HFF-Myc (cell line): ENCODE data around the gene TNNT1.

Experiments used
- DNase-seq: peaks from one replicate; pipeline ENCODE4 v3.0.0-alpha.2; 2011; ENCODE audit warnings: low read depth; ENCODE audit errors: extremely low read depth
- H3K4me3 ChIP-seq: replicated peaks from 2 replicates; pipeline ENCODE4 v1.5.1; 2011; ENCODE audit warnings: low read depth, mild to moderate bottlenecking, control low read depth, low read length
- TF ChIP-seq, protein P1 (sequence below): IDR thresholded peaks from 2 replicates; pipeline ENCODE4 v1.5.1; 2012; ENCODE audit warnings: mild to moderate bottlenecking, low read depth, low read length, control low read depth; ENCODE audit errors: missing control alignments

TNNT1 gene

GRCh38 chr19:55106591-55106990 lies 42.4 kb downstream of the TNNT1 start:
- no peak for DNase-seq
- TF ChIP-seq, protein P1, sequence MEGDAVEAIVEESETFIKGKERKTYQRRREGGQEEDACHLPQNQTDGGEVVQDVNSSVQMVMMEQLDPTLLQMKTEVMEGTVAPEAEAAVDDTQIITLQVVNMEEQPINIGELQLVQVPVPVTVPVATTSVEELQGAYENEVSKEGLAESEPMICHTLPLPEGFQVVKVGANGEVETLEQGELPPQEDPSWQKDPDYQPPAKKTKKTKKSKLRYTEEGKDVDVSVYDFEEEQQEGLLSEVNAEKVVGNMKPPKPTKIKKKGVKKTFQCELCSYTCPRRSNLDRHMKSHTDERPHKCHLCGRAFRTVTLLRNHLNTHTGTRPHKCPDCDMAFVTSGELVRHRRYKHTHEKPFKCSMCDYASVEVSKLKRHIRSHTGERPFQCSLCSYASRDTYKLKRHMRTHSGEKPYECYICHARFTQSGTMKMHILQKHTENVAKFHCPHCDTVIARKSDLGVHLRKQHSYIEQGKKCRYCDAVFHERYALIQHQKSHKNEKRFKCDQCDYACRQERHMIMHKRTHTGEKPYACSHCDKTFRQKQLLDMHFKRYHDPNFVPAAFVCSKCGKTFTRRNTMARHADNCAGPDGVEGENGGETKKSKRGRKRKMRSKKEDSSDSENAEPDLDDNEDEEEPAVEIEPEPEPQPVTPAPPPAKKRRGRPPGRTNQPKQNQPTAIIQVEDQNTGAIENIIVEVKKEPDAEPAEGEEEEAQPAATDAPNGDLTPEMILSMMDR: no peak

GRCh38 chr19:55105237-55105636 lies 43.8 kb downstream of the TNNT1 start:
- TF ChIP-seq, protein P1: no peak
- no peak overlapping the region for H3K4me3 ChIP-seq
- DNase-seq: no peak

More at GRCh38 chr19:55106591-55106990, 42.4 kb downstream of the TNNT1 start:
- H3K4me3 ChIP-seq: no peak overlapping the region

GRCh38 chr19:55103190-55103589 lies 45.8 kb downstream of the TNNT1 start:
- TF ChIP-seq, protein P1: no peak
- DNase-seq: no peak
- no peak overlapping the region for H3K4me3 ChIP-seq

- no peak for DNase-seq
- H3K4me3 ChIP-seq: no peak overlapping the region
- TF ChIP-seq, protein P1: no peak
Observed at GRCh38 chr19:55101261-55101660, 47.7 kb downstream of the TNNT1 start.

GRCh38 chr19:55099557-55100506 lies 49.2 kb downstream of the TNNT1 start:
- DNase-seq: no peak
- H3K4me3 ChIP-seq: no peak overlapping the region
- TF ChIP-seq, protein P1: peak; percentile 10

DNA sequence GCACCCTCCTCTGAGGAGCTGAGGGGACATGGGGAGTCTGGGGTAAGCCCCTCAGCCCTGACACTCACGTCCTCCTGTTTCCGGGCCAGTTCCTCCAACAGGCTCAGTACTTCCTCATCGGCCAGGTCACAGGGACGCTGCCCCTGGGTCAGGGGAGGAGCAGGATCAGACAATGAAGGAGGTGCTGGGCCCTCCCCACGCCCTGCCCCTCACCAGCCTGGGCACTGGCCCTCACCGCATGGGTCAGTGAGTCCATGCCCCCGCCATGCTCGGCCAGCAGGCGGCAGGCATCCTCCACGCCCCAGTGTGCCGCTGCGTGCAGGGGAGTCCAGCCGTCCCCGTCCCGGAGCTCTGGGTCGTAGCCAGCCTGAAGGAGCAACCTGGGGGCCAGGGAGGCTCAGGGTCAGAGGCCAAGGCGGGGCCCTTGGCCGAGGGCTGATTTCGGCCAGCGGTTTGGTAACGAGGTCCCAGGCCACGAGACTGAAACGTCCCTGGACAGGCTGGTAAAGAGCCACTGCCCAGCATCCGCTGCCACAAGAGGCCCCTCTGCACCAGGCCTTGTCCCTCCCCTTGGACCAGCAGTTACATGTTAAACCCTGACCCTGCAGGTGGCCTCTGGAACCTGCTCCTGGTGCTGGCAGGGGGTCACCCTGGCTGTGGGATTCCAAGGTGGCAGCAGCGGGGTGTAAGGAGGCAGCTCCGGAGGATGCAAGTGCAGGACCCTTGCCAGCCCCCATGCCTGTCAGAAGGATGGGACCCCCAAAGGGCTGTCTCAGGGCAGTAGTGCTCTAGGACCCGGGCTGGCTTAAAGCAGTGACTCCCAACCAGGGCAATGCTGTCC lies 50.1 kb downstream of the TNNT1 start:
- DNase-seq: no peak
- H3K4me3 ChIP-seq: no peak overlapping the region
- TF ChIP-seq, protein P1: no peak
